HEK293 (cell line): ENCODE data around the gene DNAH3.

Experiments used
- KLF1 ChIP-seq: fragments of 450-650 bp; formaldehyde crosslinking; IDR thresholded peaks from 2 replicates; pipeline ENCODE4 v1.5.1; 2016; ENCODE audit warnings: missing biosample characterization, missing genetic modification characterization
- MYNN ChIP-seq: fragments of 450-650 bp; formaldehyde crosslinking; IDR thresholded peaks from 2 replicates; pipeline ENCODE4 v1.5.1; 2016; ENCODE audit warnings: missing biosample characterization, missing genetic modification characterization, borderline replicate concordance
- ZNF133 ChIP-seq: fragments of 450-650 bp; formaldehyde crosslinking; IDR thresholded peaks from 2 replicates; pipeline ENCODE4 v1.5.1; 2016; ENCODE audit warnings: missing biosample characterization, missing genetic modification characterization
- ZNF19 ChIP-seq: fragments of 450-650 bp; formaldehyde crosslinking; IDR thresholded peaks from 2 replicates; pipeline ENCODE4; 2016; ENCODE audit warnings: missing biosample characterization, missing genetic modification characterization, low read depth
- ZNF416 ChIP-seq: fragments of 450-650 bp; formaldehyde crosslinking; IDR thresholded peaks from 2 replicates; pipeline ENCODE4 v1.5.1; 2016; ENCODE audit warnings: missing biosample characterization, missing genetic modification characterization
- ZNF555 ChIP-seq: fragments of 450-650 bp; formaldehyde crosslinking; conservative IDR thresholded peaks from 2 replicates; pipeline ENCODE4 v1.5.1; 2017; ENCODE audit warnings: missing biosample characterization, mild to moderate bottlenecking, missing genetic modification characterization, inconsistent platforms
- ZNF830 ChIP-seq: fragments of 450-650 bp; IDR thresholded peaks from 2 replicates; pipeline ENCODE4 v1.5.0; 2018; ENCODE audit warnings: missing biosample characterization, missing genetic modification characterization, low read depth, mild to moderate bottlenecking, moderate library complexity
- TF ChIP-seq, protein P1 (sequence below): fragments of 450-650 bp; formaldehyde crosslinking; IDR thresholded peaks from 2 replicates; pipeline ENCODE4 v1.5.1; 2016; ENCODE audit warnings: missing biosample characterization, missing genetic modification characterization
- TF ChIP-seq, protein P2 (sequence below): fragments of 450-650 bp; formaldehyde crosslinking; IDR thresholded peaks from 2 replicates; pipeline ENCODE4 v1.5.1; 2017; ENCODE audit warnings: missing biosample characterization, missing genetic modification characterization

DNA sequence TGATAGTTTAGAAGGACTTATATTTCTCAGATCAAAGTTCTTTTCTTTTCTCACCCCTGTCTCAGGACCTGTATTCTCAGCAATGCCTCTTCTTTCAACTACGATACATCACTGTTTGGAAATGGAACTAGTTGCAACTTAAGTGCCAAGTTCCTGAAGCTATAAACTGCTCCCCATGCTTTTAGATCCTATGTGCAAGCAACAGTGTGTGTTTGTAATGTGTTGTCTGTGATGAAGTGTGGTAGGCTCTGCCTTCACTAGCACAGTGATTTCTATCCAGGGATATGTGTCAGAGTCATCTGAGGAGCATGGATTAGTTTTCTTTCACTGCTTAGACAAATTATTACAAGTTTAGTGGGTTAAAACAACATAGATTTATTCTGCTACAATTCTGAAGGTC lies 42.3 kb upstream of the DNAH3 start:
- no peak for TF ChIP-seq MYNN (tag by site-specific recombination)
- TF ChIP-seq, protein P1, sequence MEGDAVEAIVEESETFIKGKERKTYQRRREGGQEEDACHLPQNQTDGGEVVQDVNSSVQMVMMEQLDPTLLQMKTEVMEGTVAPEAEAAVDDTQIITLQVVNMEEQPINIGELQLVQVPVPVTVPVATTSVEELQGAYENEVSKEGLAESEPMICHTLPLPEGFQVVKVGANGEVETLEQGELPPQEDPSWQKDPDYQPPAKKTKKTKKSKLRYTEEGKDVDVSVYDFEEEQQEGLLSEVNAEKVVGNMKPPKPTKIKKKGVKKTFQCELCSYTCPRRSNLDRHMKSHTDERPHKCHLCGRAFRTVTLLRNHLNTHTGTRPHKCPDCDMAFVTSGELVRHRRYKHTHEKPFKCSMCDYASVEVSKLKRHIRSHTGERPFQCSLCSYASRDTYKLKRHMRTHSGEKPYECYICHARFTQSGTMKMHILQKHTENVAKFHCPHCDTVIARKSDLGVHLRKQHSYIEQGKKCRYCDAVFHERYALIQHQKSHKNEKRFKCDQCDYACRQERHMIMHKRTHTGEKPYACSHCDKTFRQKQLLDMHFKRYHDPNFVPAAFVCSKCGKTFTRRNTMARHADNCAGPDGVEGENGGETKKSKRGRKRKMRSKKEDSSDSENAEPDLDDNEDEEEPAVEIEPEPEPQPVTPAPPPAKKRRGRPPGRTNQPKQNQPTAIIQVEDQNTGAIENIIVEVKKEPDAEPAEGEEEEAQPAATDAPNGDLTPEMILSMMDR (tag by site-specific recombination), result no peak
- no peak for TF ChIP-seq ZNF19 (tag by site-specific recombination)
- no peak for TF ChIP-seq KLF1
- no peak for TF ChIP-seq ZNF555
- TF ChIP-seq ZNF133 (tag by site-specific recombination), result no peak
- TF ChIP-seq ZNF416, result no peak
- TF ChIP-seq ZNF830 (tag by site-specific recombination), result no peak
- TF ChIP-seq, protein P2, sequence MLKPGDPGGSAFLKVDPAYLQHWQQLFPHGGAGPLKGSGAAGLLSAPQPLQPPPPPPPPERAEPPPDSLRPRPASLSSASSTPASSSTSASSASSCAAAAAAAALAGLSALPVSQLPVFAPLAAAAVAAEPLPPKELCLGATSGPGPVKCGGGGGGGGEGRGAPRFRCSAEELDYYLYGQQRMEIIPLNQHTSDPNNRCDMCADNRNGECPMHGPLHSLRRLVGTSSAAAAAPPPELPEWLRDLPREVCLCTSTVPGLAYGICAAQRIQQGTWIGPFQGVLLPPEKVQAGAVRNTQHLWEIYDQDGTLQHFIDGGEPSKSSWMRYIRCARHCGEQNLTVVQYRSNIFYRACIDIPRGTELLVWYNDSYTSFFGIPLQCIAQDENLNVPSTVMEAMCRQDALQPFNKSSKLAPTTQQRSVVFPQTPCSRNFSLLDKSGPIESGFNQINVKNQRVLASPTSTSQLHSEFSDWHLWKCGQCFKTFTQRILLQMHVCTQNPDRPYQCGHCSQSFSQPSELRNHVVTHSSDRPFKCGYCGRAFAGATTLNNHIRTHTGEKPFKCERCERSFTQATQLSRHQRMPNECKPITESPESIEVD, result no peak
